NB4 (cell line): ENCODE data around the gene CADPS2.

Experiments used
- DNase-seq: peaks from one replicate; pipeline ENCODE4 v3.0.0; 2010; ENCODE audit warnings: low read depth
- H3K4me3 ChIP-seq: one replicate; pipeline ENCODE4 v1.5.1; 2011; ENCODE audit warnings: mild to moderate bottlenecking, low read depth, low read length, moderate library complexity
- CTCF ChIP-seq: IDR thresholded peaks from one replicate; pipeline ENCODE4 v1.5.1; 2012; ENCODE audit warnings: low read depth, low read length
- MAX ChIP-seq: IDR thresholded peaks from 2 replicates; pipeline ENCODE4 v1.6.1; 2011; ENCODE audit warnings: low read depth, low read length
- MYC ChIP-seq: IDR thresholded peaks from 2 replicates; pipeline ENCODE4 v1.6.1; 2011; ENCODE audit warnings: low read depth, low read length
- POLR2A ChIP-seq: IDR thresholded peaks from 2 replicates; pipeline ENCODE4 v1.6.1; 2011; ENCODE audit warnings: mild to moderate bottlenecking; ENCODE audit not compliant: insufficient read length; ENCODE audit errors: extremely low read depth

The CADPS2 gene

GRCh38 chr7:122887848-122888247 is 1.6 kb upstream of the CADPS2 start:
- TF ChIP-seq CTCF (no peak), MAX (no peak), POLR2A (no peak), MYC (no peak)
- DNase-seq = no peak

GRCh38 chr7:122887198-122887597 is 938 bp upstream of the CADPS2 start:
- no peak for DNase-seq
- TF ChIP-seq MAX (no peak), CTCF (no peak), MYC (no peak), POLR2A (no peak)
- no peak overlapping the region for H3K4me3 ChIP-seq

More at GRCh38 chr7:122887848-122888247, 1.6 kb upstream of the CADPS2 start:
- no peak overlapping the region for H3K4me3 ChIP-seq

DNA sequence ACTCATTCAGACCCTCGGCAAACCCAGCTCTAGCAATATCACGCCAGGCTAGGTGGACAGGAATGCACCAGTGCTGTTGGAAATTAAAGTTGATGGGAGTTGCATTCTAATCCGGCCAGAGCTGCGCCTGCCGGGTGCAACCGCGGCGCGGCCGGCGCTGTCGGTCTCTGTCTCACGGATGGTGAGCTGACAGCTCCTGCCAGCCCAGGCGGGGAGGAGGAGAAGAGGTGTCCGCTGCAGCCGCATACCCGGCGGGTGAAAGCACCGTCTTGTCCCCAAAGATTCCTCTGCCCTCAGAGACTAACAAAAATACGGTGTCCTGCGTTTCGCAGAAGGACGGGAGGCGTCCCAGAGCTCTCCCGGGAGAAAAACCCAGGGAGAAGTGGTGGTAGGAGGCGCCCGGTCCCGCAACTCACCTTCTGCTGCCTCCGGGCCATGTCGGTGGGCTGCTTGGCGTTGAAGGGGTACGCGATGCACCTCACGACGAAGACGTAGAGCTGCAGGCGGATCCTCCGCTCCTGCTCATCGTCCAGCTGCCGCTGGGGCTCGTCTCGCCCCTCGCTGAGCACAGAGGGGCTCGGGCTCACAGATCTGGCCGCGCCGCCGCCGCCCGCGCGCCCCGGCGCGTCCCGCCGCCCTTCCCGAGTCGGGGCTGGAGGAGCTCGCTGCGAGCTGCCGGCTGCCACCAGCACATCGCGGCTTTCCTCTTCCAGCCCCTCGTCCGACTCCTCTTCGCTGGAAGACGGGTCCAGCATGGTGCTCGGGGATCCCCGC is 490 bp downstream of the CADPS2 start:
- DNase-seq = no peak
- H3K4me3 ChIP-seq = no peak overlapping the region
- no peak for TF ChIP-seq CTCF
- TF ChIP-seq MYC = no peak
- no peak for TF ChIP-seq MAX
- TF ChIP-seq POLR2A = no peak

- no peak overlapping the region for H3K4me3 ChIP-seq
- no peak for TF ChIP-seq POLR2A
- TF ChIP-seq MYC = no peak
- no peak for TF ChIP-seq MAX
- TF ChIP-seq CTCF = no peak
Measured at GRCh38 chr7:122884186-122884585, 2.1 kb downstream of the CADPS2 start.

DNA sequence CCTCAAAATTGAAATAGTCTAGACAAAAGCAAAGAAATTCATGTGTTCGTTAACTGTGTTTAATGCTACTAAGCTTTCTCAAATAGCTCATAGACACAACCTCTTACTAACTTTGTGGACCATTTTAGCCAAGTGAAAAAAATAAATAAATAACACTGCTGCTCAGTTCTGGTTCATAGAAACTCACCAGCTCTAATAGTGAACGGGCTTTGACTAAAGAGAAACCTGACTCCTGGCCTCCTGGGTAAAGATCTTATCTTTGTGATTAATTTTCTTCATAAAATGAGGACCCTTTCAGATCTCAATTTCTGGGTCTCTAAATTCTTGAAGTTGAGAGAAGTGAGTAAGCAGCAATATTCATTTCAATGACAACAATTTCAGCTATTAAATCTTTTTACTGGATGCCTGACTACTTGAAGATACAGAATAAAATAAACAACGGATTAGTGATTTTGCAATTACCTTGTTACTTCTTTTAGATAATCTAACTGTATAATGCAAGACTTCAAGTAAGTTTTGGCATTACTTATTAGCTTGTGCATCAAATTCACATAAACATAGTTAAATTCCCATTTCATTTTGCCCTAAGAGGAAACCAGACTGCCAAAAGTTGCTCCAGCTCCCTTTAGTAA is 3.1 kb downstream of the CADPS2 start:
- H3K4me3 ChIP-seq = no peak overlapping the region
- DNase-seq = no peak
- no peak for TF ChIP-seq MYC
- no peak for TF ChIP-seq POLR2A
- TF ChIP-seq CTCF = no peak
- no peak for TF ChIP-seq MAX

More at GRCh38 chr7:122884186-122884585, 2.1 kb downstream of the CADPS2 start:
- DNase-seq = no peak
